H1 (cell line): ENCODE measurements around the gene RASSF10. TPM values are rescaled to one million over a fixed set of nuclear protein-coding genes. Genes with fewer than 3 reads are reported as not detected.

Source experiments
- polyA plus RNA-seq, 7 experiments: library from polyadenylated mRNA; depleted of rRNA in 3 of 7; stranded (reverse) in 5 of 7; unstranded in 2 of 7; fragments of >200 nt in 5 of 7; fragments of 200-250 nt in 2 of 7; gene quantifications; 1 replicate in 5 of 7; 2 replicates in 1 of 7; 4 replicates in 1 of 7; pipeline versions ENCODE4 v1.2.1 to v1.2.3, GENCODE V29; 2011 to 2013; ENCODE audit warnings: missing spikeins in 2 of 7, mixed read lengths in 2 of 7
- total RNA-seq: library from RNA; stranded (reverse); fragmentation: NEBNext Ultra II Directional; extraction: Animal tissue kit (Norgen Biotek cat#: 25700); gene quantifications from 2 replicates; pipeline ENCODE4 v1.2.1, GENCODE V29; 2021
- TF ChIP-seq, protein P1 (sequence below): fragments of 300-600 bp; sonication (generic); IDR thresholded peaks from 2 replicates; pipeline ENCODE4 v1.7.1; 2012; ENCODE audit warnings: low read length, moderate library complexity, mild to moderate bottlenecking, inconsistent platforms; ENCODE audit not compliant: insufficient replicate concordance

Gene RASSF10
- total and polyA plus RNA-seq, 2 of the 8 experiments (the other 6 are each of a cell fraction or from before 2014, with no cell fraction given) = 0.51 to 1.8 TPM

DNA sequence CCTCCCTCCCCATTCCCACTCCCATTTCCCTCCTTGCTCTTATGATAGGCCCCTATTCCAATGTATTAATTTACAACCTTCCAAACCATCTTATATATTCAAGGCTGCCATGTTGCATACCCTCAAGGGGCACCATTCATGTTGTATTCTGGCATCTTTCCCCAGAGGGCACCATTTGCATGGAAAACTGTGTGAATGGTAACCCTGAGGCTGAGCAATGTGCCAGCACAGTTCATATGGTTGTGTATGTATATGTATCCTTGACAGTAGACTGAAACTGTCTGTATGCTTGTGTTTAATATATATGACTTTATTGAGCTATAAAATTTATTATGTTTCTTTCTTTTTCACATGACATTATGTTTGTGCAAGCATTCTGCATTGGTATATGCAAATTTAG lies 7.3 kb downstream of the RASSF10 start (continued):
- TF ChIP-seq, protein P1, sequence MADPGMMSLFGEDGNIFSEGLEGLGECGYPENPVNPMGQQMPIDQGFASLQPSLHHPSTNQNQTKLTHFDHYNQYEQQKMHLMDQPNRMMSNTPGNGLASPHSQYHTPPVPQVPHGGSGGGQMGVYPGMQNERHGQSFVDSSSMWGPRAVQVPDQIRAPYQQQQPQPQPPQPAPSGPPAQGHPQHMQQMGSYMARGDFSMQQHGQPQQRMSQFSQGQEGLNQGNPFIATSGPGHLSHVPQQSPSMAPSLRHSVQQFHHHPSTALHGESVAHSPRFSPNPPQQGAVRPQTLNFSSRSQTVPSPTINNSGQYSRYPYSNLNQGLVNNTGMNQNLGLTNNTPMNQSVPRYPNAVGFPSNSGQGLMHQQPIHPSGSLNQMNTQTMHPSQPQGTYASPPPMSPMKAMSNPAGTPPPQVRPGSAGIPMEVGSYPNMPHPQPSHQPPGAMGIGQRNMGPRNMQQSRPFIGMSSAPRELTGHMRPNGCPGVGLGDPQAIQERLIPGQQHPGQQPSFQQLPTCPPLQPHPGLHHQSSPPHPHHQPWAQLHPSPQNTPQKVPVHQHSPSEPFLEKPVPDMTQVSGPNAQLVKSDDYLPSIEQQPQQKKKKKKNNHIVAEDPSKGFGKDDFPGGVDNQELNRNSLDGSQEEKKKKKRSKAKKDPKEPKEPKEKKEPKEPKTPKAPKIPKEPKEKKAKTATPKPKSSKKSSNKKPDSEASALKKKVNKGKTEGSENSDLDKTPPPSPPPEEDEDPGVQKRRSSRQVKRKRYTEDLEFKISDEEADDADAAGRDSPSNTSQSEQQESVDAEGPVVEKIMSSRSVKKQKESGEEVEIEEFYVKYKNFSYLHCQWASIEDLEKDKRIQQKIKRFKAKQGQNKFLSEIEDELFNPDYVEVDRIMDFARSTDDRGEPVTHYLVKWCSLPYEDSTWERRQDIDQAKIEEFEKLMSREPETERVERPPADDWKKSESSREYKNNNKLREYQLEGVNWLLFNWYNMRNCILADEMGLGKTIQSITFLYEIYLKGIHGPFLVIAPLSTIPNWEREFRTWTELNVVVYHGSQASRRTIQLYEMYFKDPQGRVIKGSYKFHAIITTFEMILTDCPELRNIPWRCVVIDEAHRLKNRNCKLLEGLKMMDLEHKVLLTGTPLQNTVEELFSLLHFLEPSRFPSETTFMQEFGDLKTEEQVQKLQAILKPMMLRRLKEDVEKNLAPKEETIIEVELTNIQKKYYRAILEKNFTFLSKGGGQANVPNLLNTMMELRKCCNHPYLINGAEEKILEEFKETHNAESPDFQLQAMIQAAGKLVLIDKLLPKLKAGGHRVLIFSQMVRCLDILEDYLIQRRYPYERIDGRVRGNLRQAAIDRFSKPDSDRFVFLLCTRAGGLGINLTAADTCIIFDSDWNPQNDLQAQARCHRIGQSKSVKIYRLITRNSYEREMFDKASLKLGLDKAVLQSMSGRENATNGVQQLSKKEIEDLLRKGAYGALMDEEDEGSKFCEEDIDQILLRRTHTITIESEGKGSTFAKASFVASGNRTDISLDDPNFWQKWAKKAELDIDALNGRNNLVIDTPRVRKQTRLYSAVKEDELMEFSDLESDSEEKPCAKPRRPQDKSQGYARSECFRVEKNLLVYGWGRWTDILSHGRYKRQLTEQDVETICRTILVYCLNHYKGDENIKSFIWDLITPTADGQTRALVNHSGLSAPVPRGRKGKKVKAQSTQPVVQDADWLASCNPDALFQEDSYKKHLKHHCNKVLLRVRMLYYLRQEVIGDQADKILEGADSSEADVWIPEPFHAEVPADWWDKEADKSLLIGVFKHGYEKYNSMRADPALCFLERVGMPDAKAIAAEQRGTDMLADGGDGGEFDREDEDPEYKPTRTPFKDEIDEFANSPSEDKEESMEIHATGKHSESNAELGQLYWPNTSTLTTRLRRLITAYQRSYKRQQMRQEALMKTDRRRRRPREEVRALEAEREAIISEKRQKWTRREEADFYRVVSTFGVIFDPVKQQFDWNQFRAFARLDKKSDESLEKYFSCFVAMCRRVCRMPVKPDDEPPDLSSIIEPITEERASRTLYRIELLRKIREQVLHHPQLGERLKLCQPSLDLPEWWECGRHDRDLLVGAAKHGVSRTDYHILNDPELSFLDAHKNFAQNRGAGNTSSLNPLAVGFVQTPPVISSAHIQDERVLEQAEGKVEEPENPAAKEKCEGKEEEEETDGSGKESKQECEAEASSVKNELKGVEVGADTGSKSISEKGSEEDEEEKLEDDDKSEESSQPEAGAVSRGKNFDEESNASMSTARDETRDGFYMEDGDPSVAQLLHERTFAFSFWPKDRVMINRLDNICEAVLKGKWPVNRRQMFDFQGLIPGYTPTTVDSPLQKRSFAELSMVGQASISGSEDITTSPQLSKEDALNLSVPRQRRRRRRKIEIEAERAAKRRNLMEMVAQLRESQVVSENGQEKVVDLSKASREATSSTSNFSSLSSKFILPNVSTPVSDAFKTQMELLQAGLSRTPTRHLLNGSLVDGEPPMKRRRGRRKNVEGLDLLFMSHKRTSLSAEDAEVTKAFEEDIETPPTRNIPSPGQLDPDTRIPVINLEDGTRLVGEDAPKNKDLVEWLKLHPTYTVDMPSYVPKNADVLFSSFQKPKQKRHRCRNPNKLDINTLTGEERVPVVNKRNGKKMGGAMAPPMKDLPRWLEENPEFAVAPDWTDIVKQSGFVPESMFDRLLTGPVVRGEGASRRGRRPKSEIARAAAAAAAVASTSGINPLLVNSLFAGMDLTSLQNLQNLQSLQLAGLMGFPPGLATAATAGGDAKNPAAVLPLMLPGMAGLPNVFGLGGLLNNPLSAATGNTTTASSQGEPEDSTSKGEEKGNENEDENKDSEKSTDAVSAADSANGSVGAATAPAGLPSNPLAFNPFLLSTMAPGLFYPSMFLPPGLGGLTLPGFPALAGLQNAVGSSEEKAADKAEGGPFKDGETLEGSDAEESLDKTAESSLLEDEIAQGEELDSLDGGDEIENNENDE = no peak
